Measurements from ENCODE around the gene ERN1.

ERN1 gene

GRCh38 chr17:64083093-64083492 is 46.9 kb downstream of the ERN1 start:
- no peak for FAIRE-seq

- no peak for FAIRE-seq
These were observed 47.8 kb downstream of the ERN1 start for GRCh38 chr17:64081802-64082799.

GRCh38 chr17:64080174-64080618 is 49.7 kb downstream of the ERN1 start:
- FAIRE-seq: no peak

- FAIRE-seq: no peak
These were observed 52.6 kb downstream of the ERN1 start for GRCh38 chr17:64077379-64077778.

GRCh38 chr17:64075913-64076312 is 54.0 kb downstream of the ERN1 start:
- FAIRE-seq: no peak

GRCh38 chr17:64074704-64075426 is 55.1 kb downstream of the ERN1 start:
- no peak for FAIRE-seq

GRCh38 chr17:64073771-64074703 is 55.9 kb downstream of the ERN1 start:
- FAIRE-seq: no peak

- FAIRE-seq: no peak
These were observed 58.8 kb downstream of the ERN1 start for GRCh38 chr17:64071111-64071510.

- no peak for FAIRE-seq
These were observed 59.7 kb downstream of the ERN1 start for GRCh38 chr17:64070213-64070612.

GRCh38 chr17:64069143-64069542 is 60.8 kb downstream of the ERN1 start:
- no peak for FAIRE-seq

GRCh38 chr17:64067657-64068056 is 62.3 kb downstream of the ERN1 start:
- no peak for FAIRE-seq

- no peak for FAIRE-seq
These were observed 63.2 kb downstream of the ERN1 start for GRCh38 chr17:64066716-64067115.

GRCh38 chr17:64065161-64065560 is 64.8 kb downstream of the ERN1 start:
- no peak for FAIRE-seq

- FAIRE-seq: no peak
These were observed 65.6 kb downstream of the ERN1 start for GRCh38 chr17:64064331-64064730.

- no peak for FAIRE-seq
These were observed 66.1 kb downstream of the ERN1 start for GRCh38 chr17:64063766-64064224.

- no peak for FAIRE-seq
These were observed 66.9 kb downstream of the ERN1 start for GRCh38 chr17:64063088-64063487.

- FAIRE-seq: no peak
These were observed 68.6 kb downstream of the ERN1 start for GRCh38 chr17:64061178-64061898.

GRCh38 chr17:64060331-64060730 is 69.6 kb downstream of the ERN1 start:
- no peak for FAIRE-seq

- FAIRE-seq: no peak
These were observed 70.2 kb downstream of the ERN1 start for GRCh38 chr17:64059756-64060155.

- FAIRE-seq: no peak
These were observed 71.3 kb downstream of the ERN1 start for GRCh38 chr17:64058621-64059020.

GRCh38 chr17:64057701-64058263 is 72.2 kb downstream of the ERN1 start:
- FAIRE-seq: no peak

Data from A204.1 (cell line).